Large intestine (tissue), 3 donors: ENCODE data around the gene GPM6B. TPM values are rescaled to one million over a fixed set of nuclear protein-coding genes. Genes with fewer than 3 reads are reported as not detected.

ENCODE experiments used
- DNase-seq, 2 donors: peaks; one replicate each; pipeline versions ENCODE4 v3.0.0 to v3.0.0-alpha.2; 2013
- H3K27ac ChIP-seq: one replicate; pipeline ENCODE4 v1.5.1; 2013; ENCODE audit warnings: low read length
- H3K27me3 ChIP-seq: 2 replicates; pipeline ENCODE4 v1.6.1; 2013; ENCODE audit warnings: low read length; ENCODE audit not compliant: control insufficient read depth, insufficient read depth
- H3K36me3 ChIP-seq: 2 replicates; pipeline ENCODE4 v1.6.1; 2013; ENCODE audit warnings: low read length; ENCODE audit not compliant: control insufficient read depth, insufficient read depth
- H3K4me1 ChIP-seq: one replicate; pipeline ENCODE4 v1.6.1; 2013; ENCODE audit warnings: low read length; ENCODE audit not compliant: control insufficient read depth, insufficient read depth
- H3K4me3 ChIP-seq: one replicate; pipeline ENCODE4 v1.5.1; 2013; ENCODE audit warnings: low read length
- H3K9me3 ChIP-seq: one replicate; pipeline ENCODE4 v1.6.1; 2013; ENCODE audit warnings: mild to moderate bottlenecking, low read depth, low read length, moderate library complexity; ENCODE audit not compliant: control insufficient read depth
- WGBS: methylation state at CpG from one replicate; pipeline ENCODE4 v1.1.5; 2013; ENCODE audit warnings: low lambda C conversion rate; ENCODE audit not compliant: insufficient coverage; 5-methylcytosine and 5-hydroxymethylcytosine counted together
- polyA plus RNA-seq: library from polyadenylated mRNA; unstranded; fragments of 120-200 nt; gene quantifications from one replicate; pipeline ENCODE4 v1.2.1, GENCODE V29; 2013

The GPM6B gene
- polyA plus RNA-seq, 1 donor, result 11.5 TPM

GRCh38 chrX:13775837-13776236 lies 41.1 kb downstream of the GPM6B start:
- Histone ChIP-seq H3K27me3 (no peaks in the 10 kb centered on the region), H3K36me3 (peaks cover 18% of the 10 kb centered on the region), H3K9me3 (no peaks in the 10 kb centered on the region), H3K4me1 (no peaks in the 10 kb centered on the region), H3K4me3 (no peak overlapping the region), H3K27ac (no peak overlapping the region)
- no CpG with 5 or more reads among the region's 3 CpGs for WGBS
- no peak for DNase-seq

DNA sequence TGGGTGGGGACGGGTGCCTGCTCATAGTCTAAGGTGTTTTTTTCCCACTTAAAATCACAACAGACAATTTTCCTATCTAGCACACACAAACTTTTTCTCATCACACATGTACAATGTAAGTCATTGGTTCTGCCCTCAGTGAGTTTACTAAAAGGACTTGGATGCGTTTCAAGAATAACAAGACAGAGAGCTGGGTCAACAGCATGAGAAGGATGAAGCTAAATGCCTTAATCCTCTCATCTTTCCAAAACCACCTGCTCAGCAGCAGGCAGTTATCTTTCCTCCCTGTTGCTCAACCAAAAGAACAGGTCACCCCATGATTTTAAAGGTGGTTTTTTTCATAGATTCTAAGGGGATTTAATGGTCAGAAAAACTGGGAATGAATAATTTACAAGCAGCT lies 42.2 kb downstream of the GPM6B start:
- Histone ChIP-seq H3K4me1 (peaks cover 2% of the 10 kb centered on the region), H3K9me3 (no peaks in the 10 kb centered on the region), H3K4me3 (no peak overlapping the region), H3K27me3 (no peaks in the 10 kb centered on the region), H3K36me3 (peaks cover 21% of the 10 kb centered on the region), H3K27ac (no peak overlapping the region)
- WGBS, result no CpG with 5 or more reads among the region's 2 CpGs
- DNase-seq, result no peak

- no peaks in the 10 kb centered on the region for H3K9me3 ChIP-seq
- H3K27ac ChIP-seq, result peak overlapping the region; percentile 30
- no peaks in the 10 kb centered on the region for H3K27me3 ChIP-seq
- peaks cover 31% of the 10 kb centered on the region for H3K36me3 ChIP-seq
- H3K4me1 ChIP-seq, result peaks cover 3% of the 10 kb centered on the region
- H3K4me3 ChIP-seq, result no peak overlapping the region
- no CpG with 5 or more reads among the region's 3 CpGs for WGBS
- no peak for DNase-seq
These were observed 46.8 kb downstream of the GPM6B start for GRCh38 chrX:13770013-13770535.

GRCh38 chrX:13768939-13769338 lies 48.0 kb downstream of the GPM6B start:
- Histone ChIP-seq H3K27ac (no peak overlapping the region), H3K27me3 (no peaks in the 10 kb centered on the region), H3K4me3 (no peak overlapping the region), H3K9me3 (no peaks in the 10 kb centered on the region), H3K36me3 (peaks cover 28% of the 10 kb centered on the region), H3K4me1 (peaks cover 7% of the 10 kb centered on the region)
- 80% methylated on average over 1 of the region's 4 CpGs for WGBS
- no peak for DNase-seq

- no peak for DNase-seq
- H3K27ac ChIP-seq, result peak overlapping the region; percentile 57
These were observed 52.1 kb downstream of the GPM6B start for GRCh38 chrX:13764765-13765164.

GRCh38 chrX:13764281-13764680 lies 52.6 kb downstream of the GPM6B start:
- 80% methylated on average over 2 of the region's 7 CpGs for WGBS
- no peak for DNase-seq
- Histone ChIP-seq H3K4me3 (no peak overlapping the region), H3K9me3 (no peaks in the 10 kb centered on the region), H3K4me1 (peaks cover 5% of the 10 kb centered on the region), H3K27ac (peak overlapping the region; percentile 57), H3K27me3 (no peaks in the 10 kb centered on the region), H3K36me3 (peaks cover 42% of the 10 kb centered on the region)

More at GRCh38 chrX:13764765-13765164, 52.1 kb downstream of the GPM6B start:
- peaks cover 42% of the 10 kb centered on the region for H3K36me3 ChIP-seq
- WGBS, result no CpG with 5 or more reads among the region's 6 CpGs
- no peaks in the 10 kb centered on the region for H3K9me3 ChIP-seq
- H3K27me3 ChIP-seq, result no peaks in the 10 kb centered on the region
- H3K4me1 ChIP-seq, result peaks cover 5% of the 10 kb centered on the region
- H3K4me3 ChIP-seq, result no peak overlapping the region

GRCh38 chrX:13763489-13763888 lies 53.4 kb downstream of the GPM6B start:
- Histone ChIP-seq H3K4me3 (no peak overlapping the region), H3K9me3 (no peaks in the 10 kb centered on the region), H3K36me3 (peaks cover 42% of the 10 kb centered on the region), H3K4me1 (peaks cover 5% of the 10 kb centered on the region), H3K27ac (no peak overlapping the region), H3K27me3 (no peaks in the 10 kb centered on the region)
- WGBS, result no CpG with 5 or more reads among the region's 8 CpGs
- DNase-seq, result no peak

GRCh38 chrX:13761606-13762414 lies 55.1 kb downstream of the GPM6B start:
- DNase-seq, result peak in 1 of 2 donors; percentile 29
- WGBS, result no CpG with 5 or more reads among the region's 7 CpGs

DNA sequence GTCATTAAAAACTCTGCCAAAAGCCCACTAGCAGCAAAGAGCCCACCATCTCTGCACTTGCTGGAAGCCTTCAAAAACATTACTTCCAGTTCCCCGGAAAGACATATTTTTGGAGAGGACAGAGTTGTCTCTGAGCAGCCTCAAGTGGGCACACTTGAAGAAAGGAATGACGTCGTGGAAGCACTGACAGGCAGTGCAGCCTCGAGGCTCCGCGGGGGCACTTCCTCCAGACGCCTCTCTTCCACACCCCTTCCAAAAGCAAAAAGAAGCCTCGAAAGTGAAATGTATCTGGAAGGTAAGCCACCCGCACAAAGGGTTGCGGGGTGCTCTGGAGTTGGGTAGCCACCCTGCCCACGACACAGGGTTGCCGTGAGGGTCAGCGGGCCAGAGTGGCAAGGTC lies 56.5 kb downstream of the GPM6B start:
- WGBS, result no CpG with 5 or more reads among the region's 13 CpGs
- H3K27ac ChIP-seq, result no peak overlapping the region
- H3K9me3 ChIP-seq, result no peaks in the 10 kb centered on the region
- H3K36me3 ChIP-seq, result peaks cover 43% of the 10 kb centered on the region
- H3K4me3 ChIP-seq, result no peak overlapping the region
- peaks cover 5% of the 10 kb centered on the region for H3K4me1 ChIP-seq
- no peaks in the 10 kb centered on the region for H3K27me3 ChIP-seq
- no peak for DNase-seq

More at GRCh38 chrX:13761606-13762414, 55.1 kb downstream of the GPM6B start:
- H3K36me3 ChIP-seq, result peaks cover 45% of the 10 kb centered on the region
- H3K27me3 ChIP-seq, result no peaks in the 10 kb centered on the region
- peaks cover 5% of the 10 kb centered on the region for H3K4me1 ChIP-seq
- H3K9me3 ChIP-seq, result no peaks in the 10 kb centered on the region
- H3K4me3 ChIP-seq, result no peak overlapping the region
- no peak overlapping the region for H3K27ac ChIP-seq

- no peak for DNase-seq
- H3K9me3 ChIP-seq, result no peaks in the 10 kb centered on the region
- H3K36me3 ChIP-seq, result peaks cover 41% of the 10 kb centered on the region
- no peak overlapping the region for H3K4me3 ChIP-seq
- no peaks in the 10 kb centered on the region for H3K4me1 ChIP-seq
- WGBS, result 86% methylated on average over 1 of the region's 8 CpGs
- H3K27ac ChIP-seq, result no peak overlapping the region
- no peaks in the 10 kb centered on the region for H3K27me3 ChIP-seq
These were observed 57.7 kb downstream of the GPM6B start for GRCh38 chrX:13759152-13759718.
